Lower lobe of right lung (tissue), 2 donors: ENCODE measurements around the gene CPSF3. TPM values are rescaled to one million over a fixed set of nuclear protein-coding genes. Genes with fewer than 3 reads are reported as not detected.

Experiments used
- ATAC-seq, 2 donors: fragments of 200-7000 bp; cut with Tn5 transposase; one replicate each; pipeline ENCODE4 v1.9.1; 2020 to 2022; ENCODE audit warnings: mild to moderate bottlenecking in 2 of 2, moderate library complexity in 2 of 2
- DNase-seq: peaks from one replicate; pipeline ENCODE4 v3.0.0-alpha.2; 2020
- H3K27ac ChIP-seq: fragments of 200-600 bp; one replicate; pipeline ENCODE4 v1.8.0; 2022
- H3K27me3 ChIP-seq: fragments of 200-600 bp; one replicate; pipeline ENCODE4 v1.8.0; 2022; ENCODE audit warnings: low read depth
- H3K36me3 ChIP-seq: fragments of 200-600 bp; one replicate; pipeline ENCODE4 v1.8.0; 2022; ENCODE audit warnings: mild to moderate bottlenecking
- H3K4me1 ChIP-seq: fragments of 200-600 bp; one replicate; pipeline ENCODE4 v1.8.0; 2022
- H3K4me3 ChIP-seq: fragments of 200-600 bp; one replicate; pipeline ENCODE4 v1.8.0; 2022; ENCODE audit warnings: mild to moderate bottlenecking
- H3K9me3 ChIP-seq: fragments of 200-600 bp; one replicate; pipeline ENCODE4 v1.8.0; 2022
- intact Hi-C: fragments of 100-400 bp; cut with DNase I; formaldehyde crosslinking; loops from one replicate; pipeline ENCODE4 v1.11.0; 2022
- total RNA-seq: library from RNA; stranded (reverse); fragmentation: NEBNext Ultra II Directional; extraction: Animal tissue kit (Norgen Biotek cat#: 25700); gene quantifications from one replicate; pipeline ENCODE4 v1.2.1, GENCODE V29; 2021
- TF ChIP-seq, protein P1 (sequence below): fragments of 200-600 bp; IDR thresholded peaks from one replicate; pipeline ENCODE4 v1.8.0; 2022; ENCODE audit warnings: antibody characterized with exemption, mild to moderate bottlenecking
- donor health status: DM: no; HTN: yes; CAD: no; lungs with severe emphysema.

CPSF3 gene
- total RNA-seq, 1 donor from 2014 or later: 26.2 TPM

DNA sequence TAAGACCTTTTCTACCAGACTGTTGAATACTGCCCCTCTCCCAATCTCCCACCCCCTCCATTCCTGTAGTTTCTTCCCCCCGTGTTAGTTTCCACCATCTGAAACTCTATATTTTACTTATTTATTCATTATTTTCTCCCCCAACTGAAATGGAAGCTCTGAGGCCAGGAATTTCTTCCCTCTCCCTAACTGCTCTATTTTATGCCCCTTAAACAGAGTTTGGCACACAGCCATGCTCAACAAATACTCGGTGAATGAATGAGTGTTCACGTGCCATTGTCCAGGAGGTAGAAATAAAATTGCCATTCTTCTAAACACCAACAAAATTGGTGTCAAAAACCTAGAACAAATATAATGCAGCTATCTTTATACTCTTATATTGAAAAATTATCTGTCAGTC lies 5.7 kb upstream of the CPSF3 start:
- Histone ChIP-seq H3K4me1 (peaks cover 19% of the 10 kb centered on the region), H3K36me3 (peaks cover 25% of the 10 kb centered on the region), H3K4me3 (no peak overlapping the region), H3K27me3 (no peaks in the 10 kb centered on the region), H3K9me3 (no peaks in the 10 kb centered on the region), H3K27ac (no peak overlapping the region)
- ATAC-seq (no peak), DNase-seq (no peak)
- intact Hi-C loops: no loop called here
- TF ChIP-seq, protein P1, sequence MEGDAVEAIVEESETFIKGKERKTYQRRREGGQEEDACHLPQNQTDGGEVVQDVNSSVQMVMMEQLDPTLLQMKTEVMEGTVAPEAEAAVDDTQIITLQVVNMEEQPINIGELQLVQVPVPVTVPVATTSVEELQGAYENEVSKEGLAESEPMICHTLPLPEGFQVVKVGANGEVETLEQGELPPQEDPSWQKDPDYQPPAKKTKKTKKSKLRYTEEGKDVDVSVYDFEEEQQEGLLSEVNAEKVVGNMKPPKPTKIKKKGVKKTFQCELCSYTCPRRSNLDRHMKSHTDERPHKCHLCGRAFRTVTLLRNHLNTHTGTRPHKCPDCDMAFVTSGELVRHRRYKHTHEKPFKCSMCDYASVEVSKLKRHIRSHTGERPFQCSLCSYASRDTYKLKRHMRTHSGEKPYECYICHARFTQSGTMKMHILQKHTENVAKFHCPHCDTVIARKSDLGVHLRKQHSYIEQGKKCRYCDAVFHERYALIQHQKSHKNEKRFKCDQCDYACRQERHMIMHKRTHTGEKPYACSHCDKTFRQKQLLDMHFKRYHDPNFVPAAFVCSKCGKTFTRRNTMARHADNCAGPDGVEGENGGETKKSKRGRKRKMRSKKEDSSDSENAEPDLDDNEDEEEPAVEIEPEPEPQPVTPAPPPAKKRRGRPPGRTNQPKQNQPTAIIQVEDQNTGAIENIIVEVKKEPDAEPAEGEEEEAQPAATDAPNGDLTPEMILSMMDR: no peak

DNA sequence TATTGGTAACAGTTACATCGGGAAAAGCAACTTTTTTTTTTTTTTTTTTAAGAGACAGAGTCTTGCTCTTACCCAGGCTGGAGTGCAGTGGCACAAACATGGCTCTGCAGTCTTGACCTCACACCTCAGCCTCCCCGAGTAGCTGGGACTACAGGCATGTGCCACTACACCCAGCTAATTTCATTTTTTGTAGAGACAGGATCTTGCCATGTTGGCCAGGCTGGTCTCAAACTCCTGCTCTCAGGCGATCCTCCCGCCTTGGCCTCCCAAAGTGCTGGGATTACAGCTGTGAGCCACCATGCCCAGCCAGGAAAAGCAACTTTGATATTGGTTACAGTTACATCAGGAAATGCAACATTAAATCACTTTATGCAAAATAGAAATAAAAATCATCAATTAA lies 4.7 kb upstream of the CPSF3 start:
- DNase-seq (no peak), ATAC-seq (no peak)
- TF ChIP-seq, protein P1: no peak
- Histone ChIP-seq H3K9me3 (no peaks in the 10 kb centered on the region), H3K4me1 (peaks cover 19% of the 10 kb centered on the region), H3K27ac (no peak overlapping the region), H3K4me3 (no peak overlapping the region), H3K27me3 (no peaks in the 10 kb centered on the region), H3K36me3 (peaks cover 22% of the 10 kb centered on the region)
- intact Hi-C loops: no loop called here

DNA sequence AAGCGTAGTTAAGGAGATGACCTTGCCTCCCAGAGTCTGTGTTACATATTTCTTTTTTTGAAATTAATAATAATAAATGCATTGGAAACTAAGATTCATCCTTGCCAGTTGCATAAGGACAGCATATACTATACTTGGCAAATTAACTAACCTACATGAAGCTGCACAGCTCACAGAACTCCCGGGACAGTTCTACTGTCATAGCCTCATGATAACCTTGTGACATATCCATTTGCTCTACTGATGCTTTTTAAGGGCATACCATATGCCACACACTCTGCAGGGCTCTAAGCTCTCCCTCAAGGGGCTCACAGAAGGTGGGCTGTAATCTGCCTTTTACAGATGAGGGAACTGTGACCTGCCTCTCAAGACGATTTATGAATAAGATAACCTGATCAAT lies 3.9 kb upstream of the CPSF3 start:
- Histone ChIP-seq H3K4me1 (peaks cover 26% of the 10 kb centered on the region), H3K4me3 (no peak overlapping the region), H3K36me3 (peaks cover 18% of the 10 kb centered on the region), H3K27ac (no peak overlapping the region), H3K27me3 (no peaks in the 10 kb centered on the region), H3K9me3 (no peaks in the 10 kb centered on the region)
- DNase-seq (no peak), ATAC-seq (no peak)
- intact Hi-C loops: no loop called here
- TF ChIP-seq, protein P1: no peak

DNA sequence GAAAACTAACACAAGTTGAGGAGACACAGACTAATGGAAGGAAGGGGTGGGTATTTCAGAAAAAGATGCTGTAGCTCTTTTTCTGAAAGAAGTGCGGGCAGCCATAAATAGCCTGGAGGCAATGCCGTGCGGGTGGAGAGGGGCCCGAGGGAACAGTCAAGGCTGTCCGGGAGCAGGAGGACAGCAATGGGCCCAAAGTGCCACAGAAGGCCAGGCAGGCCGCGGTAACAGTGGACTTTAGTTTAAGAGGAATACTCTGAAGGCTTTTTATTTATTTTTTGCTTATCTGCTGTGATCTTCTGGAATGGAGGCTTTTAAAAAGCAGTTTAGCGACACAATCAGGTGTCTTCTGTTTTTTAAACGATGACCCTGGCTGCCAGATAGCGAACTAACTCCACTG lies 3.0 kb upstream of the CPSF3 start:
- no peaks in the 10 kb centered on the region for H3K27me3 ChIP-seq
- peaks cover 30% of the 10 kb centered on the region for H3K4me1 ChIP-seq
- DNase-seq: no peak
- H3K36me3 ChIP-seq: peaks cover 16% of the 10 kb centered on the region
- H3K27ac ChIP-seq: no peak overlapping the region
- TF ChIP-seq, protein P1: no peak
- ATAC-seq: no peak
- intact Hi-C loops: no loop called here
- no peaks in the 10 kb centered on the region for H3K9me3 ChIP-seq
- H3K4me3 ChIP-seq: no peak overlapping the region

DNA sequence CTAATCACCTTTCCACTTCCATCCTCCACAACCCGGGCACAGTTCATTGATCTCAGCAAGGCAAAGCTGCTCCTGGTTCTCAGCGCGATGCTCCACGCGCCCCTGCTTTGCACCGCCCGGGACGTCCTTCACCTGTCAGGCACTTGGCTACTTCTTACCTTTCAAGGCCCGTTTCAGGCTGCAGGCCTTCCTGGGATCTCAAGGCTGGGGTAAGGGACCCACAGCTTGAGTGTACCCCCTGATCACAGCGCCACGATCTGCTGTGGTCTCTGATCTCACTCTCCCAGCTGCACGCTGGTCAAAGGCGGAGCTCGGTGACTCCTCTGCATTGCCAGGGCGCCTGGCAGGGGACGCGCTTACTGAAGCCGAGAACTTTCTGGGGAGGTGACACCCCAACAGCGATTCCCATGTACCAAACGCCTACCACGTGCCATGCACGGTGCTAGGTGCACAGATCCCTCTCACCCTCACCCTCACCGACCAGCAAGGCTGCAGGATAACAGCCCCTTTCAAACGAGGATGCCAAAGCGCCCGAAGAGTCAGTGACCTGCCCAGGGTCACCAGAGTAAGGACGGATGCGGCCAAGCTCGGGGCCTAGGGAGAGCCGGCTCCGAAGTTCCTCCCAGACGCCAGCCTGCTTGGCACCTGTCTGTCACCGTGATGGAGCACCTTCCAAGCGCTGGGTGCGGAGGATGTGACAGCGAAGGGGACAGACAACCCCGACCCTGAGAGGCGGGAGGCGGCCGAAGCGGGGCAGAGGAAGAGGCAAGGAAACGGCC lies 944 bp upstream of the CPSF3 start:
- TF ChIP-seq, protein P1: no peak
- Histone ChIP-seq H3K4me3 (peak overlapping the region; percentile 90), H3K27me3 (no peaks in the 10 kb centered on the region), H3K27ac (peak overlapping the region; percentile 87), H3K9me3 (no peaks in the 10 kb centered on the region), H3K4me1 (peaks cover 30% of the 10 kb centered on the region), H3K36me3 (peaks cover 6% of the 10 kb centered on the region)
- intact Hi-C loops: no loop called here
- peak; percentile 51 to 53 for ATAC-seq
- peak; percentile 59 for DNase-seq
